ENCODE measurements around the gene CTBP2.

The CTBP2 gene

DNA sequence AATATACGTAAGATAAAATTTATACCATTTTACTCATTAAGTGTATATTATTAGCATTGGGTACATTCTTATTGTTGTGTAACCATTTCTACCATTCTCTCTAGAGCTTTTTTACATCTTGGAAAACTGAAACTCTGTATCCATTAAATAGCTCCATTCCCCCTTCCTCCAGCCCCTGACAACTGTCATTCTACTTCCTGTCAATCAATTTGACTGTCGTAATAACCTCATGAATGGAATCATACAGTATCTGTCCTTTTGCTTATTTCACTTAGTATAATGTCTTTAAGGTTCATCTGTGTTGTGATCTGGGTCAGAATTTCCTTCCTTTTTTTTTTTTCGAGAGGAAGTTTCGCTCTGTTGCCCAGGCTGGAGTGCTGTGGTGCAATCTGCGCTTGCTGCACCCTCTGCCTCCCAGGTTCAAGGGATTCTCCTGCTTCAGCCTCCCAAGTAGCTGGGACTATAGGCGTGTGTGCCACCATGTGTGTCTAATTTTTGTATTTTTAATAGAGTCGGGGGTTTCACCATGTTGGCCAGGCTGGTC, 202.9 kb downstream of the CTBP2 start:
- in situ Hi-C loops (cut with HindIII; ENCODE audit: low sequenced_read_pairs) = no loop called here
- H3K4me3 ChIP-seq (ENCODE audit: low read depth, low read length) = no peak overlapping the region
- DNase-seq (ENCODE audit: low read depth) = no peak
- TF ChIP-seq, protein P1, sequence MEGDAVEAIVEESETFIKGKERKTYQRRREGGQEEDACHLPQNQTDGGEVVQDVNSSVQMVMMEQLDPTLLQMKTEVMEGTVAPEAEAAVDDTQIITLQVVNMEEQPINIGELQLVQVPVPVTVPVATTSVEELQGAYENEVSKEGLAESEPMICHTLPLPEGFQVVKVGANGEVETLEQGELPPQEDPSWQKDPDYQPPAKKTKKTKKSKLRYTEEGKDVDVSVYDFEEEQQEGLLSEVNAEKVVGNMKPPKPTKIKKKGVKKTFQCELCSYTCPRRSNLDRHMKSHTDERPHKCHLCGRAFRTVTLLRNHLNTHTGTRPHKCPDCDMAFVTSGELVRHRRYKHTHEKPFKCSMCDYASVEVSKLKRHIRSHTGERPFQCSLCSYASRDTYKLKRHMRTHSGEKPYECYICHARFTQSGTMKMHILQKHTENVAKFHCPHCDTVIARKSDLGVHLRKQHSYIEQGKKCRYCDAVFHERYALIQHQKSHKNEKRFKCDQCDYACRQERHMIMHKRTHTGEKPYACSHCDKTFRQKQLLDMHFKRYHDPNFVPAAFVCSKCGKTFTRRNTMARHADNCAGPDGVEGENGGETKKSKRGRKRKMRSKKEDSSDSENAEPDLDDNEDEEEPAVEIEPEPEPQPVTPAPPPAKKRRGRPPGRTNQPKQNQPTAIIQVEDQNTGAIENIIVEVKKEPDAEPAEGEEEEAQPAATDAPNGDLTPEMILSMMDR (IDR thresholded peaks at IDR 0.05; ENCODE audit: low read depth, low read length, missing control alignments) = no peak

GRCh38 chr10:124956764-124957163, 203.6 kb downstream of the CTBP2 start:
- DNase-seq (ENCODE audit: low read depth) = no peak
- TF ChIP-seq, protein P1 (IDR thresholded peaks at IDR 0.05; ENCODE audit: low read depth, low read length, missing control alignments) = no peak
- no peak overlapping the region for H3K4me3 ChIP-seq (ENCODE audit: low read depth, low read length)
- in situ Hi-C loops (cut with HindIII; ENCODE audit: low sequenced_read_pairs) = no loop called here

- H3K4me3 ChIP-seq (ENCODE audit: low read depth, low read length) = no peak overlapping the region
- in situ Hi-C loops (cut with HindIII; ENCODE audit: low sequenced_read_pairs) = no loop called here
- DNase-seq (ENCODE audit: low read depth) = no peak
- TF ChIP-seq, protein P1 (IDR thresholded peaks at IDR 0.05; ENCODE audit: low read depth, low read length, missing control alignments) = no peak
Measured at GRCh38 chr10:124955868-124956267, 204.5 kb downstream of the CTBP2 start.

DNA sequence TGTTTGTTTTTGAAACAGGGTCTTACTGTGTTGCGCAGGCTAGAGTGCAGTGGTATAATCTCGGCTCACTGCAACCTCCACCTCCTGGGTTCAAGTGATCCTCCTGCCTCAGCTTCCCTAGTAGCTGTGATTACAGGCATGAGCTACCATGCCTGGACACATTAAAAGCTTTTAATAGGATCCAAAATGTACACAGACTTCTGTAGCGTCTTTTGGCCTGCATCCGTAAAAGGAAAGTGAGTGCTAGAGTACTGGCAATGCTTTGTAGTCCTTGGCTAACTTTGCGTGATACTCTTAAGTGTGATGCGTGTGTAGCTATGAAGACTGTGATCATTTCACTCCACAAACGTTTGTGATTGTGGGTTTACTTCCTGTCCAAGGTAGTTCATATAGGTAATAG, 205.1 kb downstream of the CTBP2 start:
- in situ Hi-C loops (cut with HindIII; ENCODE audit: low sequenced_read_pairs) = no loop called here
- TF ChIP-seq, protein P1 (IDR thresholded peaks at IDR 0.05; ENCODE audit: low read depth, low read length, missing control alignments) = no peak
- H3K4me3 ChIP-seq (ENCODE audit: low read depth, low read length) = no peak overlapping the region
- DNase-seq (ENCODE audit: low read depth) = no peak

DNA sequence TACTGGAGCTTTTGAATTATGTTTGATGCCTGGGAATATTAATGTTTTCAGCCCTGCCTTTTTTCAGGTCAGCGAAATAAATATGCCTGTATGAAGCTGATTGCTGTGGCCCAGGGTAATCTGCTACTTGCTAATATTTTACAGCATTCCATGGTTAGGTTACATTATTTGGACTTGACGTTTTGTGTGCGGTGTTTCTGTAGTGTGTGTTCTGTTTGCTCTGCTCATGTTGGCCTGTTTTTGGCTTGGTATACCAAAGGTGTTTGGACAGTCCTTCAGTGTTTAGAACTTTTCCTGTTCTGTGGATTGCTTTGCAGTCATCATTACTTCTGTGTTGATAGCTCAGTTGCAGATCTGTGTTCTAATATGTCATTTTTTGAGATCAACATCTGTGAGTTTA, 206.9 kb downstream of the CTBP2 start:
- no peak for DNase-seq (ENCODE audit: low read depth)
- in situ Hi-C loops (cut with HindIII; ENCODE audit: low sequenced_read_pairs) = no loop called here
- TF ChIP-seq, protein P1 (IDR thresholded peaks at IDR 0.05; ENCODE audit: low read depth, low read length, missing control alignments) = no peak
- H3K4me3 ChIP-seq (ENCODE audit: low read depth, low read length) = no peak overlapping the region

- in situ Hi-C loops (cut with HindIII; ENCODE audit: low sequenced_read_pairs) = no loop called here
- H3K4me3 ChIP-seq (ENCODE audit: low read depth, low read length) = no peak overlapping the region
- no peak for DNase-seq (ENCODE audit: low read depth)
- TF ChIP-seq, protein P1 (IDR thresholded peaks at IDR 0.05; ENCODE audit: low read depth, low read length, missing control alignments) = no peak
Measured at GRCh38 chr10:124952123-124952522, 208.2 kb downstream of the CTBP2 start.

GRCh38 chr10:124949543-124949942, 210.8 kb downstream of the CTBP2 start:
- TF ChIP-seq, protein P1 (IDR thresholded peaks at IDR 0.05; ENCODE audit: low read depth, low read length, missing control alignments) = no peak
- H3K4me3 ChIP-seq (ENCODE audit: low read depth, low read length) = no peak overlapping the region
- DNase-seq (ENCODE audit: low read depth) = no peak
- in situ Hi-C loops (cut with HindIII; ENCODE audit: low sequenced_read_pairs) = no loop called here
